Activated naive CD4-positive, alpha-beta T cell treated with Interleukin-2 at 50 U/mL for 16 hours (primary cell): ENCODE results near the gene CRYZ.

Experiments
- DNase-seq: peaks from one replicate; pipeline ENCODE4 v3.0.0-alpha.2; 2020

Gene CRYZ

GRCh38 chr1:74729741-74730478 lies 2.9 kb downstream of the CRYZ start:
- DNase-seq, result no peak

DNA sequence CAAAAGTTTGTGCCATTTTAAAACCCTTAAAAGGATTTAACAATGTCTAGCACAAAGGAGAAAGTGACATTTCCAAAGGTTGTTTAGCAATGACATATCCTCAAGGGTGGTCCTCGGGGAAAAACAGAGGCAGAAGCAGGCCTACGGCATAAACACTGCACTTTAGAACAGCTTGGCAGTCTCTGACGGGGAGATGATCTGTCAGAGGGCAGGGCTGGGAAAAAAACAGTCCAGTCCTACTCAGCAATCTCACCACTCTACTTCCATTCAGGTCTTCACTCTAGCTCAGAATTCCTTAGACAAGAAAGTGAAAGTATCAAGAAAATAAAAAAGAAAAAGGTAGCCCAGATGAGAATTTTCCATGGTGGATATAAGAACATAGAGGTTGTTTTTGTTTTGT lies 4.1 kb downstream of the CRYZ start:
- no peak for DNase-seq

DNA sequence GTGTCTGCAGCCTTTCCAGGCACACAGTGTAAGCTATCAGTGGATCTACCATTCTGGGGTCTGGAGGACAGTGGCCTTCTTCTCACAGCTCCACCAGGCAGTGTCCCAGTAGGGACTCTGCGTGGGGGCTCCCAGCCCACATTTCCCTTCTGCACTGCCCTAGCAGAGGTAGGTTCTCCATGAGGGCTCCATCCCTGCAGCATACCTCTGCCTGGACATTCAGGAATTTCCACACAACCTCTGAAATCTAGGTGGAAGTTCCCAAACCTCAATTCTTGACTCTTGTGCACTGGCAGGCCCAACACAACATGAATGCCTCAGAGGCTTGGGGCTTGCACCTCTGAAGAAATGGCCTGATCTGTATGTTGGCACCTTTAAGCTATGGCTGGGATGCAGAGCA lies 6.8 kb downstream of the CRYZ start:
- DNase-seq, result no peak

DNA sequence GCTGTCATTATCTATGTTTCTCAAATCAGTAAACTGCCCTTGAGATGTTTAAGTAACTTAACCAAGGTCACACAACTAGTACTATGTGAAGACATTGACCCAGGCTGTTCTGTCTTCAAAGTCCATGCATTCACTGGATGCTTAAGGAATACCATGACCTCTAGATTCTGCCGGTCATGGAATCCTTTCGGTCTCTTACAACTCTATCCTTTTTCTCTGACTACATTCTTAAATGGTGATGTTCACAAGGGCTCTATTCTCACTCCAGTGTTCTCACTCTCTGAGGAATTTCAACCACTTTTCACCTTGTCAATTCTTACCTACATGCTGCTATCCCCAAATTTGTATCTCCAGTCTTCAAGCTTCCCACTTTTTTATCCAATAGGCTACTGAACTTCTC lies 15.2 kb downstream of the CRYZ start:
- no peak for DNase-seq

DNA sequence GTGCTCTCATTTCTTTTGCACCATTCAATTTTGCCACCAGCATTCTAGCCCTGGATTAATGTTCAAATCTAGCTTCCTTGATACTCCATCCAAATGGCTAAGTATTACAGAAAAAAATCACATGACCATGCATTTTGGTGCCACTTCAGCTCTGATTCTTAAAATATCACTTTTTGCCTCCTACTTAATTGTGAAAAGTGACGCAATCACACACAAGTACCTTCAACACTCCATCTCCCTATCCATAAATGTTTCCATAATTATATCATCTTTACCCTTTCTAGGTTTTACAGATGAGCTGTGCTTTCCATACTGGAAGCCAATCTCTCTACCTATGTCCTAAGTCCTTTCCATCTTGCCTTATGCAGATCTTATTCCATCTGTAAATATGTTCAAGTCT lies 16.0 kb downstream of the CRYZ start:
- DNase-seq, result no peak

DNA sequence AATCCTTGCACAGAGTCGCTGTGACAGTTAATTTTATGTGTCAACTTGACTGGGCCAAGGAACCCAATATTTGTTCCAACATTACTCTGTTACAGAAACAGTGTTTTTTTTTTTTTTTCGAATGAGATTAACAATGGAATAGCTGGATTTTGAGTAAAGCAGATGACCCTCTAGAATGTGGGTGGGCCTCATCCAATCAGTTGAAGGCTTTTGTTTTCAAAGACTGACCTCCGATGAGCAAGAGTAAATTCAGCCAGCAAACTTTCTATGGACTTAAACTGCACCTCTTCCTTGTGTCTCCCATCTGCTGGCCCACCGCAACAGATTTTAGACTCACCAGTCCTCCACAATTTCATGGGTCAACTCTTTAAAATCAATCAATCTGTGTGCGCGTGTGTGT lies 17.0 kb downstream of the CRYZ start:
- no peak for DNase-seq

DNA sequence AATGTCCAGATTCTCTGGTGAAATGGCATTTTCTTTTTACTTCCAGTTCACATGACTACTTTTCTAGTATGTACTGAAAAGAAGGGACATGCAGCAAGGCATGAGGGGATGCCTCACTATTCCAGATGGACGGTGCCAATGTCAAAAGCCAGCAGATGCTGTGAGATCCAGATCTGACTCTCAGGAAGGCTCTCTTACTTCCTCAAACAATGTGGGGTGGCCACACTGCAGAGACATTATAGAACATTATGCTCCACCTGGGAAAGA lies 17.7 kb downstream of the CRYZ start:
- no peak for DNase-seq

GRCh38 chr1:74714429-74715235 lies 18.2 kb downstream of the CRYZ start:
- no peak for DNase-seq

DNA sequence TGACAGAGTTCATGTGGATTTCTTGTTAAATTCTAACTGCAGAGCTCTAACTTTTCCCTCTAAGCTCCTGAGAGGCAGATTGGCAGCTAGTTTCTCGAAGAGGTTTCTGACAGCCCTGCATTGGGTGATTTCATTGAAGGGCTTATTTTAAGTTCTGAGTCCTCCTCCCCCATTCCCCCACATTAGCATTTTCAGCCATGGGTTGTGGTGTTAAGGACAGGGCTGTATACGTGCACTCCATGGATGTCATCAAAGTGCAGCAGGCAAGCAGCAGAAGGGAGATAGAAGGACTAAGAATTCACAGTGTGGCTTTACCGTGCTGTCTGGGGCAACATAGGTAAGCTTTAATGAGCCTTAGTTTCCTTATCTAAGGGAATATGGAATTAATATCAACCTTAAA lies 19.0 kb downstream of the CRYZ start:
- DNase-seq, result no peak

- DNase-seq, result no peak
These were observed 20.0 kb downstream of the CRYZ start for GRCh38 chr1:74712881-74713280.

GRCh38 chr1:74703386-74704182 lies 29.3 kb downstream of the CRYZ start:
- no peak for DNase-seq

GRCh38 chr1:74699331-74699730 lies 33.5 kb downstream of the CRYZ start:
- DNase-seq, result no peak

DNA sequence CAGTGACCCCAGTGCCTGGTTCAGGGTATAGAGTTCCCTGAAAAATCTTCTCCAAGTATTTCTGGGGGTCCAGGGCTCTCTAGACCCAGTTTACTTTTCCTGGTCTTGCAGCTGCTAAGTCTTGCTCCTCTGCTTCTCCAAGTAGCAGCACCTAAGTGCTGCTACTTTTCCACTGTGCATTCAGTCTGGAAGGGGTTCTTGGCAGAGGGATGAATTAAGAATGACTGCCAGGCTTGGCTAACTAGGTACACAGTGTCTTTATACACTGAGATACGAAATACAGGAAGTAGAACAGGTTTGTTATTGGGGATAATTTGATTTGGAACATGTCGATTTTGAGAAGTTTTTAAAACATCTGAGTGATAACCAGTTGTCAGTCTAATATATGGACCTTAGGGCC lies 35.0 kb downstream of the CRYZ start:
- no peak for DNase-seq

GRCh38 chr1:74693473-74693872 lies 39.4 kb downstream of the CRYZ start:
- DNase-seq, result no peak

DNA sequence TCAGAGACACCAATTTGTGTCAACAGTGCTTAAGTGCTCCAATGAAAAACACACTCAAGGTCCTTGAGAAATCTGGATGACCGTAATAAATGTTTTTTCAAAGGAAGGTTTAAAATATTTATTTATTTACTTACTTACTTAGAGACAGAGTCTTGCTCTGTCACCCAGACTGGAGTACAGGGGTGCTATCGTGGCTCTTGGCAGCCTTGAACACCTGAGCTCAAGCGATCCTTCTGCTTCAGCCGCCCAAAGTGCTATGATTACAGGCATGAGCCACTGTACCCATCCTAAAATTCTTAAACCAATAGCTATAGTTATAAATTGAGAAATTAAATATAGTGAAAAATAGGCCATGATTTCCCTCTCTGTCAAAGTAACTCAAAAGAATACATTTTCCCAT lies 41.9 kb downstream of the CRYZ start:
- DNase-seq, result no peak

- DNase-seq, result no peak
These were observed 42.5 kb downstream of the CRYZ start for GRCh38 chr1:74690364-74690696.

DNA sequence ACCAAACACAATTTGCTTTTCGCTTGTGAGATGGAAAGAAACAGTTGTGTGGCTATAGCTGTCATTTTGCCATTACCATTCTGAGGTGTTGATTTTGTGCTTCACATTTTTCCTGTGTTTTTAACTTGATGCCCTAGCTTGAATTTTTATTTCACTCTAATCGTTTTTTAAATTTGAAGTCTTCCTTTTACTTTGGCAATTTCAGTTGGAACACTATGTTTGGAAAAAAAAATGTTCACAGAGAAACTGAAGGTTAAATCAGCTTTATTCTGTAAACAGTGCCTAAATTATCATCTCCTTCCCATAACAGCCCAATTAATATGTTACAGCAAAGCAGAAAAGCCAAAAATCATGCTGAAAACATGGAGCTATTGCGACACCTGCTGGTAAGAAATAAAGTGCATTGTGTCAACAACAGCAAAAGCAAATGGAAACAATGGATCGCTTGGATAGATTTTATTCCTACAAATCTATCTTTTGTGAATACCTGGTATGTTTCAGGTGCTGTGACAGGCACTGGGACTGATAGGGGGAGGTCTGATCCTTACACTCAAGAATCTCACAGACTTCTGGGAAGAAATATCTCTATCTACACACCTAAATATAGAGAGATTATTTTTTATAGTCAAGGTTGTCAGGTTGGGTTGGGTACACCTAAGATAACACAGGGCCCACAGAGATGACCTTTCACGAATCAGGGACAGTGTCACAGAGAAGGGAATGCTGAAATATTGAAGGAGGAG lies 43.1 kb downstream of the CRYZ start:
- DNase-seq, result peak; percentile 20

DNA sequence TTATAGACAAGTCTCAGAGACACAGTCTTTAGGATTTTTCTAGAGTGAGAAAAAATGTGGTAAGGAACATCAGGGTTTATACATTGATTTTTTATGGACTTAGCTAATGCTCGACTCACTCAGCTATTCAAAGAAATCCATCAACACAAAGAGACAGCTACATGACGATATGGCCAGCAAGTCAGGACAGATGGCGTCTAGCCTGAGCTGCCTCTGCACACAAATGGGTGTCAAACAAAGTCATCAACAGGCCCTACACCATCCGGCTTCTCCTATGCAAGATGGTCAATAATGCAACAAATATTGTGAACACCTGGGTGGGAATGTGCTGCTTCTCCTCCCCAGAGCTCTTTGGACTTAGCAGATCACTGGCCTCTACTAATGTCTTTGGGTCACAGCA lies 45.9 kb downstream of the CRYZ start:
- no peak for DNase-seq

DNA sequence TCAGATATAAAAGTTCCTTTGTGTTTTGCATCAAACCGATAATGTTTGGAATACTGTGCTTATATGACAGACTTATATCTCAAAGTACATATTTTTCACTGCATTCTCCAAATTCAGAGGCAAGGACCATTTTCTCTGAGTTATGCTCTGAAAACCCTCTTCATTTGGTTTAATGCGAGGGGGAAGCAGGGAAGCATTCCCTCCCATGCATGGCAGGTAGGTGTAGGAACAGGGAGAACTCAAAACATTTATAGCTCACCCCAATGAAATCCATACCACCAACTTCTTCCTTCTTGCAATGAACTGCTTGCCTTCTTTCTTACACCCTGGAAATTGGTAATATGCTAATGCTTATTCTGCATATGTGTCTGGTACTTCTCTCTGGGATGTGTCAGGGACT lies 48.5 kb downstream of the CRYZ start:
- DNase-seq, result no peak

DNA sequence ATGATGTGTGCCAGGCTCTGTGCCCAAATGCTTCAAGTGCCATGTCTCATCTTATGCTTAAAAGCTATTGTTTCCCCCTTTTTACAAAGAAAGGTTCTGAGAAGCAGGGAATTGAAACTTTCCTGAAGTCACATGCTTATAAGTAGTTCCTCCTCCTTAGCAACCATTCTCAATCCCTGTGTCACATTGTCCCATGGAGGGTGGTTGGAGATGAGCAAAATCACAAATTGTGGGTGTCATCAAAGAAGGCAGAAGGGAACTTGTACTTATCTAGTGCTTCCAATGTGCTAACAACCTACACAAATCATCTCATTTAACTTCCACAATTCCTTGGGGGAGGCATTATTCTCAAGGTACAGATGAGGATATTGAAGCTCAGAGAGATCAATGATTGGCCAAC lies 49.2 kb downstream of the CRYZ start:
- no peak for DNase-seq

GRCh38 chr1:74681851-74682250 lies 51.0 kb downstream of the CRYZ start:
- DNase-seq, result no peak

- no peak for DNase-seq
These were observed 51.4 kb downstream of the CRYZ start for GRCh38 chr1:74681449-74681848.

DNA sequence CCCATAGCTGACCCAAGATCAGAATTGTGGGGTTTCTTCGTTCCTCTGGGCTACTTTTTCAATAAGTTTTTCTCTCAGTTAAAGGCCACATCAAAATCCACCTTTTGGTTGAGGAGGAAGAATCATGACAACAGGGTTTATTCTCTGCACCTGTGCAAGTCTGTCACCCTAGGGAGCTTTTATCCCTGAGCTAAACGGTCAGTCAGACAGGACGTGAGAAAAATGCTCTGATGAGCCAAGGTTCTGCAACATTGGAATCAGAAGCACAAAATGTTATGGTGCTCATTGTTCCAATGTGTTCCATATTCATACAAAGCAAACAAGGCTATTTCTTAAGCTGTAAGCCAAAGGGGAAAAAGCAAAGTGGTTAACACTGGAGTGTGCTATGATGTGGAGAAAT lies 51.8 kb downstream of the CRYZ start:
- DNase-seq, result no peak

DNA sequence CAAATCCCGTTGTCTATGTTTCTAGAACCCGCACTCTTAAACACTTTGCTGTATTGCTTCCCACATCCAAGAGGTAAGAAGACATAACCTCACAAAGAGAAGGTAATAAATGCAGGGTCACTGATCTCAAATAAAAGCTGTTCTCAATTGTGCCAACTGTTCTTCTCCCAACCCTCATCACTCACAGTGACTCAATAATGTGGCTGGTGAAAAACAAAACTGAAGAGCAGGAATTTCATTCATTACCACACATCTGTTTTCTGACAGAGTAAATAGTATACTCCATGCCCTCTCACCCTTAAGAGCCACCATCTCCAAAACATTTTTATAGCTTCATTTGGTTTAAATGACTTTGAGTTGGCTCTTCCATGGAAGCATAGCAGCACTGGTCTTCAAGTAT lies 53.0 kb downstream of the CRYZ start:
- no peak for DNase-seq
